HG03159 (cell line): ENCODE results near the gene FBXO10.
"Not testable (repeated sequence)": the region's sequence is repeated elsewhere in the genome, so short reads cannot be mapped to it uniquely, and the experiment has no call there.

Source experiments
- ATAC-seq: cut with Tn5 transposase; IDR thresholded peaks from one replicate; pipeline ENCODE4 v1.9.1; 2021; ENCODE audit warnings: mild to moderate bottlenecking, moderate library complexity; ENCODE audit not compliant: unreplicated experiment

FBXO10 gene

DNA sequence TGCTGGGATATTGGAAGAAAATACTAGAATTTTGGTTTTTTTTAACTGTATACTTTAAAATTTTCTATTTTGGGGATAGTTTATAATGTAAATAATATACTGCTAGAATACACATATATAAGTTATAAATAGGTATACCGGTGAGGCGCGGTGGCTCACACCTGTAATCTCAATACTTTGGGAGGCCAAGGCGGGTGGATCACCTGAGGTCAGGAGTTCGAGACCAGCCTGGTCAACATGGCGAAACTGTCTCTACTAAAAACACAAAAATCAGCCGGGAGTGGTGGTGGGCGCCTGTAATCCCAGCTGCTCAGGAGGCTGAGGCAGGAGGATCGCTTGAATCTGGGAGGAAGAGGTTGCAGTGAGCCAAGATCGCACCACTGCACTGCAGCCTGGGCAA, 61.8 kb downstream of the FBXO10 start:
- not testable (repeated sequence) for ATAC-seq

DNA sequence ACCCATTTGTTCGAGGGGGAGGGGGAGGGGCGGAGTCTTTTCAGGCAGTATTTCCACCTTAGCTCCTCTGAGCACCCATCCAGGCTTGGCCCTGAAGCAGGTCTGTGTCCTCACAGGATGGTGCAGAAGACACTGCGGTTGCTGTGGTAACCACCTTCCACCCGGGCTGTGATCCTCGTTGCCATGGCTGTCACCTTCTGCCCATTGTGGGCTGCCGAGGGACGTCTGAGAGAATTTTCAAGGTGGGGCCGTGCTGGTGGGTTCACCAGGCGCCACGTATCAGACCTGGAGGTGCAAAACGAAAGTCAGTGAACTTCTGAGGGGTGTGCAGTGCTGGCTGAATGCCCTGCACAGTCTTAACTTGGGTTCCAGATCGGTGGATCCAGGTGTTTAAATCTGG, 63.7 kb downstream of the FBXO10 start:
- ATAC-seq = no peak

DNA sequence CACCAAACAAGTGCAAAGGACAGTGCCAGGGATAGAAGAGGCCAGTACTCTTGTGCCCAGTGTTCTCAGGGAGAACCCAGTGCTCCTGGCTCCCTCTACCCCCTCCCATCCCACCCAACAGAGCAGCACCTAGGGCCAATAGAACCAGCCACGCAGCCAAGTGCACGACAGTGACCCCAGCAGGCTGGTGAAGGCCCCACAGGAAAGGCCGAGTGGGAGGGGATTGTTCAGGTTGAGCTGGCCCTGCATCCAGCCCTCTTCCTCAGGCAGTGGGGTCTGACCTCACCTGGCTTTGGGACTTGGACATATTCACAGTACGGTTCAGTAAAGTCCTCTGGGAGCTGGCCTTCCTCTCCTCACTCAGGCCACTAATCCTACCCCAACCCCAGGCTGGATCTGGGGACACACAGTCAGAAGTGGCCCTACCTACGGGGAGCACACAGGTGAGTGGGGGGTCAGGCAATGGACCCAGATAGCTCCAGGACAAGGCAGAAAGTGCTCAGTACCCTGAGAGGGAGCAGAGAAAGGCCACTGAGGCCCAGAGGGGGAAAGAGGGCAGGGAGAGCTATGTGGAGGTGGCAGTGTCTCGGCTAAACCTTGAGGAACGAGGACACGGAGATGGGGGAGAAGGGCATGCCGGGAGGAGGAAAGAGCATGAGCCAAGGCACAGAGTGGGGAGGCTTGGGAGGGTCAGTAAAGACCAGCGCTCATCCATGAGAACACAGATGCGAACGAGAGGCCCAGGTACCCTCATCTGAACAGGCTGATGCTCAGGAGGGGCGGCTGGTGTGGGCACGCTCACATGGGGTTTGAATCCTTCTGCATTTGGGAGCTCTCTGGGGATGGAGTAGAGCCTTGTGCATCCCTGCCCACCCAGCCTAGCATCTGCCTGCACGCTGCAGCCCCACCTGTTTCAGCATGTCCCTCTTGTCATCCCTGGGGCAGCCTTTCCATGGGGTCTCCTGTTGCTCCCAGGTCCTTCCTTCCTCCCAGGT, 64.9 kb downstream of the FBXO10 start:
- no peak for ATAC-seq

DNA sequence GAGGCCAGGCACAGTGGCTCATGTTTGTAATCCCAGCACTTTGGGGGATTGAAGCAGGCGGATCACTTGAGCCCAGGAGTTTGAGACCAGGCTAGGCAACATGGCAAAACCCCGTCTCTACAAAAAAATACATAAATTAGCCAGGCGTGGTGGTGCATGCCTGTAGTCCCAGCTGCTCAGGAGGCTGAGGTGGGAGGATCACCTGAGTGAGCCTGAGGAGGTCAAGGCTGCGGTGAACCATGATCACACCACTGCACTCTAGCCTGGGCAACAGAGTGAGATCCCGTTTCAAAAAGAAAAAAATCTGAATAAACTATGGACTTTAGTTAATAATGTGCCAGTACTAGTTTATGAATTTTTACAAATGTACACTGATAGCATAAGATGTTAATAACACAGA, 66.1 kb downstream of the FBXO10 start:
- not testable (repeated sequence) for ATAC-seq

DNA sequence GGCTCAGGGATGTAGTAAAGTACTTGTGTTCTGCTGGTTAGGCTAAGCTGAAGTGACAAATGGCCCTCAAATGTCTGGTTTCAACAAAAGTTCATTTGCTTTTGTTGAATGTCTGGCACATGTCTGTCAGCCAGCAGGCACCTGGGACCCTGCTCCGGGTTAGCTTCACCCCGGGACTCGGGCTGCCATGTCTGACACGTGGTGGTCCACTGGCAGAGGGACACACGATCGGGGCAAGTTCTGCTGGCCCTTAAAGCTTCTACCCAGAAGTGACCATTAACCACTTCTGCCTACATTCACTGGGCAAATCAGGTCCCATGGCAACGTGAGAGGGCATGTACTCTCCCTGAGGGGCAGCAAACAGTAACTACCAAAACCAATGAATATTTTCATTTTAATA, 66.6 kb downstream of the FBXO10 start:
- ATAC-seq = no peak

DNA sequence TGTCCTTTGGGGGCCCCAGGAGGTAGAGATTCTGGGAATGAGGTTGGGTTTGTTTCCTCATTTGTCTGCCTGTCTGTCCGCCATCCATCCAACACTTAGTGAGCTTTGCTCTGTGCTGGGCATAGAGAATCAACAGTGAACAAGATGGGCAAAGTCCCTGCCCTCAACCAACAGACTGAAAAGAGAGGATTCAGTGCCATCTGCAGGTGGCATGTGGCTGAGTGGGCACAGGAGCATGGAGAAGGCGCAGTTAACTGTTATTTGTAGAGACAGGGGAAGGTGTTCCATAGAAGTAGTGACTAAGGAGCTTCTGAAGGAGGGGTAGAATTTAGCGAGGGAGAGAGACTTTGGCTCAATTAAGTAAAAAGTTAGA, 67.4 kb downstream of the FBXO10 start:
- ATAC-seq = no peak

DNA sequence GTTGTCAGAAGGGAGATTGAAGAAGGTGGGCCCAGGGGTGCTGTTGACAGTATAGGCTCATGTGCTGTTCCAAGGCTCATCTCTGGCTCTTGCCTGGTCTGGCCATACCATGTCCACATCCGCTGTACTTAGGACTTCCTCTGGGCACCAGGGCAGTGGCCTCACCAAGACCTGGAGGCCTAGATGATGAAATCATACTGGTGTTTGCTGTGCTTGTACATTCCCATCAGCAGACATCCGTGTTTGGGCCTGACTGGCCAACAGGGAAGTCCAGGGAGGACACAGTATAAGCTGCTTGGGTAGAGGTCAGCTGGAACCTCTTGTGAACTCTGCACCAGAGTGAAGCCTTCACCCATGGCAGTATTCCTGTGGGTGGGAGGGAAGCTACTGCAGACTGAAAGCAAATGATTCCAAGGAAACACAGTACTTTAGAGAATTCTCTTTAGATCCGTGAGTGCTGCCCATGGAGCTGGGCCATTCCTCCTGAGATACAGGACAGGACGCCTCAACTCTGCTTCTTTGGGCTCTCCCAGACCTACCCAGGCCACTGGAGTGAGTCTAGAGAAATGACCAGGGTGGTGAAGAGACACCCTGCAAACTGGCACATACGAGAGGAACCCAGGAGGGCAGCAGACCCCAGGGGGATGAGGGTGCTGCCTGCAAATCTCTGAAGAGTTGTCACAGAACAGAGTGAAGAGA, 67.9 kb downstream of the FBXO10 start:
- no peak for ATAC-seq

DNA sequence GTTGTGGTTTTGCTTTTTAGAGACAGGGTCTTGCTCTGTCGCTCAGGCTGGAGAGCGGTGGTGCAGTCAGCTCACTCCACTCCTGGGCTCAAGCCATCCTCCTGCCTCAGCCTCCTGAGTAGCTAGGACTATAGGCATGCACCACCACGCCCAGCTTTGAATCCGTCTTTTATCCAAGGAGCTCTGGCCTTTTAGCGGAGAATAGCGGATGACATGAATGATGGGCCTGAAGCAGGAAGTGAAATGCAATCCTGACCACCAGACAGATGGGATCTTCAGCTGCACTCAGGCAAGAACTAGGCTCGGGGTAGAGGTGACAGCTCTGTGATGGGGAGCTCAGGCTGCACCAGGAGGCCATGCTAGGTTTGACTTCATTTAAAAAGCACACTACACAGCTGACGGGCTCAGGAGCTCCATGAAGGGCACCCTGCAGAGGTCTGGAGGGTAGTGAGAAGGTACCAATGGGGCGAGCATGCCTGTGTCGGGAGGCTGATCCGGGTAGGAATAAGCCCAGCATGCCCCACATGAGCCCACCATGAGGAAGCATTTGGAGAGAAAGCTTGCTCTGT, 68.5 kb downstream of the FBXO10 start:
- ATAC-seq = no peak

DNA sequence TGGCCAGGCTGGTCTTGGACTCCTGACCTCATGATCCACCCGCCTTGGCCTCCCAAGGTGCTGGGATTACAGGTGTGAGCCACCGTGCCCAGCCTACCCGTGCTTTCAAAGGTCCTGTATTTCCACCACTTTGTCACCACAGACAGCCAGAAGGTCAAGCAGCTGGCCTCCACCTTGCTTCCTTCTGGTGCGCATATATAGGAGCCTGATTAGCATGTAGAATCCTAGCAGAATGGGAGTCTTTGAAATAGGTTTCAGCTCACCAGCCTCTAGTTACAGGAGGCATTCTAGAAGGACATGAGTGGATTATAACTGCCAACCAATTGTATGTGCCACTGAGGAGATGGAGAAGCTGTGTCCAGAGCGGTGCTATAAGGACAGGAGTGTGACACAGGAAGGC, 71.6 kb downstream of the FBXO10 start:
- no peak for ATAC-seq

DNA sequence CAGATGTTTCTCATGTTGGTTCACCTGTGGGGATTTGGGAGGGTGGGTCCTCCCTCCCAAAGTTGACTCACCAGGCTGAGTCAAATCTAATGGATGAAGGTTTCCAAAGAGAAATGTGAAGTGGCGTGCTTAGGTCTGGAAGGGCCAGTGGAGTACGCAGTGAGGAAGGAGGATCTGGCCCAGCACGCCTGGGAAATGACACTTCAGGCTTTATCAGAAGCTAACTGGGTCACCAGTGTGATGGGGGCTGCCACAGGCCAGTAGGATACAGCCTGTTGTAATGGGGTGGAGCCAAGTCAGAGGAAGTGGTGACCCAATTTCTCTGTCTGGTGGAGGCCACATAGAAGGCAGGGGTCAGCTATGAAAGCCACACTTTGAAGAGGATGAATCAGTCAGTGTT, 72.4 kb downstream of the FBXO10 start:
- no peak for ATAC-seq

DNA sequence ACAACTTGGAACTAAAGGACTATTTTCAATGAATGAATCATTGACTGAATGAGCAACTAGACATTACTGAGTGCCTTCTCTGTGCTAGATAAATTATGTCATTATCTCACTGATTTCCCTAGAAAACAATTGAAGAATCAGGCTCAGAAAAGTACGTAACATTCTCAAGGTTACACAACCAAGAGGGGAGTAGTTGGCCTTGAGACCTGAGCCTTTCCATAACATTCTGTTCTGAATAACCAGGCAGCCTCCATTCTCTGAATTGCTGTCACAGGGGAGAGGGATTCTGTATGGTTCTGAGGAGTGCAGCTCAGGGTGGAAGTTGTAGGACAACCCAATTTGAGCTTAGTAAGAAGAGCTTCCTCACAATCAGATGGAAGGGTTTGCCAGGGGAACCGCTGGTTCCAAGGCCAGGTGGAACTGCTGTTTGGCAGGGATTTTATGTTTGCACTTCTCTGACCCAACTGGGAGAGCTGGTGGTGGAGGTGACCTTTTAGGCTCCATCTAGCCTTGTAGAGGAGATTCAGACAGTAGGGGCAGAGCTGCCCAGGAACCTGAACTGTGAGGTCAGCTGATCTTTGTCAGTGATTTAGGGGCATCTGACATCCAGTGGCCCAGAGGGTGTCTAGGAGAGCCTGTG, 74.1 kb downstream of the FBXO10 start:
- no peak for ATAC-seq

DNA sequence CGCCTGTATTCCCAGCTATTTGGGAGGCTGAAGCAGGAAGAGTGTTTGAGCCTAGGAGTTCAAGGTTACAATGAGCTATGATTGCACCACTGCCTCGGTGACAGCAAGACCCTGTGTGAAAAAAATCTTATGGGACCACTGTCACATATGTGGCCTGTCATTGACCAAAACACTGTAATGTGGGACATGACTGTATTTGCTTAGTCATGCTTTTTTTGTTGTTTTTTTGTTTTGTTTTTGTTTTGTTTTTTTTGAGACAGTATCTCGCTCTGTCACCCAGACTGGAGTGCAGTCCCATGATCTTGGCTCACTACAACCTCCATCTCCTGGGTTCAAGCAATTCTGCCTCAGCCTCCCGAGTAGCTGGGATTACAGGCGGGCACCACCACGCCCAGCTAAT, 76.9 kb downstream of the FBXO10 start:
- no peak for ATAC-seq

DNA sequence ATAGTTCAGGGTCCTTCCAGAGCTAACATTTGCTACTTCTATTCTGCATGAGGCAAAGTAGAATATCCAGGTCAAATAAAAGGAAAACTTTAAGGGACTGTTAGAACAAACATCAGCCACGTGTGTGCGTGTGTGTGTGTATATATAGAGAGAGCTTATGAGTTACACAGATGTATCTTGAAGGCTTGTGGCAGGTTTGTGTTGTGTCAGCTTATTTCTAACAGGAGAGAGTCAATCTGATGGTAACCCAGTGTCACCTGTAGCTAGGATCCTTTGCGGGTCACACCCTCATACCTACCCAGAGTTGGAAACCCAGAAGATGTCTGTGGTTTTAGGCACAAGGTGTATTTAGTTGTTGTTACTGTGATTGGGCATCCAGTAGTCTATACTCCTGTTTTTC, 77.7 kb downstream of the FBXO10 start:
- ATAC-seq = no peak

DNA sequence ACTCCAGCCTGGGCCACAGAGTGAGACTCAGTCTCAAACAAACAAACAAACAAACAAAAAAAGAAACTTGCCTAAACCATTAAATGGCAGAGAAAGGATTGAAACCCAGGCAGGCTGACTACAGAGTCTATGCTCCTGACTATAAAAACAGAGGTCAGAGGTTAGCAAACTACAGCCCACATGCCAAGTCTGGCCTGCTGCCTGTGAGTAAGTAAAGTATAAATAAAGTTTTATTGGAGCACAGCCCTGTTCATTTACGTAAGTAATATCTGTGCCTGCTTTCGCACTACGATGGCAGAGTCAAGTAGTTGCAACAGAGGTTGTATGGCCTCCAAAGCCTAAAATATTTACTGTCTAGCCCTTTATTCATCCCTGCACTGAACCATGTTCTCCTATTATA, 78.9 kb downstream of the FBXO10 start:
- no peak for ATAC-seq

DNA sequence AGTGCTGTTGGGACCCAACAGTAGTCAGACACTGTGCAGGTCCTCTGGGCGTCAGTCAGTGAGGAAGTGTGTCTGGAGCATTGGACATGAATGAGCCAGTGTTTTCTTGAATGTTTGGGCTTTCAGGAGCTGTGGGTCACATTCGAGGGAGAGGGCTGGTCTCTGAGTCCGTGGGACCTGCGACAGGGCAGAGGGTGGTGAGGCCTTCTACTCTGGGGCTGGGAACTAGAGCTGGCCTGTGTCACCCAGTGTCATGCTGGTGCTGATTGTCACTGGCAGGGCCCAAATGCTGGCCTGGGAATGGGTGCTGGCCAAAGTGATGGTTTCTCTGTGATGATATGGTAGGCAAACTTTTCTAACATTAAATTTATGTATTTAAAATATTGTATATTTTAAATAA, 80.2 kb downstream of the FBXO10 start:
- ATAC-seq = no peak

DNA sequence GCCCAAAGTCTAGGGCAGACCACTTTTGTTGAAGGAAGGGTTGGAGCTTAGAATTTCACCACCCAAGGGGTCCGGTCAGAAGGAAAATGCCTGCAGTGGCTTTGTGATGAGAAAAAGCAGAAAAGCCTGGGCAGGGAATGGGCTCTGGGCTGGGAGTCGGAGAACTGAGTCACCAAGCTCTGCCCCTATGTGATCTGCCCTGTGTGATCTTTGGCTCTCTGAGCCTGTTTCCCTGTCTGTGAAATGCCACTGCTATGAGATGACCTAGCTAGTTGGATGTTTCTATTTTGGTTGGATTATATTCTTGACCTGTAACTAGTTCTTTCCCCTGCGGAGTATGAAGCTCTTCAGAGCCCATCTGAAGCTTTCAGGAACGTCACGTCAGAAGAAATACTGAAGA, 80.6 kb downstream of the FBXO10 start:
- no peak for ATAC-seq

DNA sequence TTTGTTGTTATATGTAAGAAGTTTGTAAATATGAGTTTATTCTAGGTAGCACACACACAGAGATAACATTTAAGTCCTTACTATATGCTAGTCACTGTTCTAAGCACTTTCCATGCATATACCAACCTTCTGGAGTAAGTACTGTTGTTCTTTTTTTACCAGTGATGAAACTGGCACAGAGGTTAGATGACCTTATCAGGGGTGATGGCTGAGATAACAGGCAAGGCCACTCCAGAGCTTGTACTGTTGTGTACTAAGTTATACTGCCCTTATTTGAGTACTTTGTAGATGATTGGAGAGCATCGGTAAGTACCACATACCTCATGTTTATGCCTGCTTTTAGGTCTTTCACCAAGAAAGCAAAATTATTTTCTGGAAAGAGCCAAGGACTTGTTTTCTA, 84.2 kb downstream of the FBXO10 start:
- no peak for ATAC-seq

DNA sequence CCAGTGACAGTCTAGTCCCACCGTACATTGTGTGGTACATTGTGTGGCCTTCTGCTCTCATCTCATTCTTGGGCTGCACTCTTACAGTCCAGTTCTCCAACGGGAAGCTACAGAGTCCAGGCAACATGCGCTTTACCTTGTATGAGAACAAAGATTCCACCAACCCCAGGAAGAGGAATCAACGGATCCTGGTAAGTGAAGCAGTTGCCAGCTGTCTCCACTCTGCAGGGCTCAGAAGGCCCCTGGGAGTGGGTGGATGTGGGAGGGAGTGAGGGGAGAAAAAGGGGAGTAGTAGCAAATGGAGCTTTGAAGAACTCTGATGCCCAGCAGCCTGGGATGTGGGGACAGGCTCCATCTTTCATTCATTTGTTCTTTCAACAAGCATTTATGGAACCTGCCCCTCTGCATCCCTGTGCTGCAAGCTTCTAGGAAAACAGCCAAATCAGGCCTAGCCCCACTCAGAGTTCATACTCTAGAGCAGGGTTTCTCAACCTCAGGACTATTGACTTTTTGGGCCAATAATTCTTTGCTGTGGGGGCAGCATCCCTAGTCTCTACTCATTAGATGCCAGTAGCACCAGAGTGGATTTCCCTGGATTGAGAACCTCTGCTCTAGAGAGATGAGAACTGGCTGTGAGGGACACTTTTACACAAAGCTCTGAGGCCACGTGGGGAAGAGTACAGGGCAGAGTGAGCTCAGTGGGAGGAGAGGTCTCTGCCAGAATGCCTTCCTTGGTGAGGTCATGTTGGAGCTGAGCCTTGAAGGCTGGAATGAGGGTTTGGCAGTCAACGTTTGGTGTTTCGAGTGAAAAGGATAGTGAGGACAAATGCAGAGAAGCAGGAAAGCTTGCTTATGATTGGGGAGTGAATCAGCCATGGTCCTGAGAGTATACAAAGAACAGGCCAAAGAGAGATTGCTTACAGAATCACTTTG, 89.3 kb downstream of the FBXO10 start:
- no peak for ATAC-seq

DNA sequence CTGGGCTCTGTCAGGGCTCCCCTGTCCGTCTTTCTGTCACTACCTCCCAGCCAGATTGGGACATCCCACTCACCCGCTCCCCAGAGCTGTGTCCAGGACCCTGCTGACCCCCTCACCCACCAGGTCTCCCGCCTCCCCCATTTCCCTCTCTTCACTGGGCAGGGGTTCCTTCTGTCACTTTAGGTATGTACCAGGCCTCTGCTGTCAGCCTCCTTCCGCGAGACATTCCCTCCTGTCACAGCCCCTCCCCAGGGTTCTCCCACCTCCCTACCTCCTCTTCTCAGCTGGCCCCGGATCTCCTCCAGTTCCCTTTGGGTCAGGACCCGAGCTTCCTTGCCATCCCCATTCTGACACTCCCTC, 89.9 kb downstream of the FBXO10 start:
- ATAC-seq = no peak
